ENCODE measurements around the gene LIPE.
A peak's percentile ranks its signal among the peaks of the same experiment; 100 is the strongest.

Gene LIPE

DNA sequence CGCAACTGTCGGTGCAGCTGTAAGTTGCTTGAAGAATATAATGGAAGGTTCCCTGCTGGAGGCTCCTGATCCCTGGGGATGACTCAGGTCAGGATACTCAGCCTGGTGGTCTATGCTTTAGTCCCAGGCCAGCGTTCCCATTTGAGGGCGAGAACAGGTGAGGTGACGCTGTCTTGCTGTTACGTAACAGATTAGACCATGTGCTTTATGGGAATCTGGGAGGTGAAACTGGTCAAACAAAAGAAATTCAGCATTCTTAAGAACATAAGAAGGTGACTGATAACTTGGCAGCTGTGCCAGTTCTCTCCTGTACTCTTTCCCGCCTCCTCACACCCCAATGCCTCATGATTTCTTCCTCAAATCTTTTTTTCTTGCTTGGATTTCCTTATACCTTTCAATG lies 15.6 kb upstream of the LIPE start, which contains the start of gene CXCL17:
Gene CXCL17, minus strand, starts transcription at position 114 of the 400 bp plus-strand sequence. CDS start 114 bp downstream, outside the sequence.
- no peak for DNase-seq

GRCh38 chr19:42441049-42441445 lies 13.9 kb upstream of the LIPE start:
- DNase-seq: peak; percentile 58

DNA sequence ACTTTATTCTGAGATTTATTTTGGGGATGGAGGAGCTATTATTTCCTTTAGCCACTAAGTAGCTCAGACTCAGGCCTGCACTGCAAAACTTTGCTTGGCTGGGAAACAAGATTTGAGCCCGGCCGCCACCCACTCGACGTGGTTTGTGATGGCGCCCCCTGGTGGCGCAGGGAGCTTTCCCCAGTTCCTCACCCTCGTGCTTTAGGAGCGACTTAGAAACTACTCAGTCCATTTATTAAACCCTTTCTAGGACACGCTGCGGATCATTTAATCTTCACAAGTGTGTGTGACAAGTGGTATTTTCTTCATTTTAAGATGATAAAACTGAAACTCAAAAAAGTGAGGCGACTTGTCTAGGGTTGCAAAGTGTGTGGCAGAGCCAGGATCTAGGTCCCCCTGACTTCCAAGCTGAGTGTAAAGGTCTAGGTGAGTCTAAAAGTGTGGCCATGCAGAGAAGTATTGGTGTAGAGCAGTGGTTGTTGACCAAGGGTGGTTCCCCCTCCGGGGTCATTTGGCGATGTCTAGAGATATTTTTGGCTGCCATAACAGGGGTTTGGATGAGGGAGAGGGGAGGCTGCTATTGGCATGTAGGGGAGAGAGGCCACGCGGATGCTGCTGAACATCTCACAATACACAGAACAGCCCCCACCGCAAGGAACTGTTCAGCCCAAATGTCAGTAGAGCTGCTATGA lies 13.3 kb upstream of the LIPE start:
- peak; percentile 89 for DNase-seq

DNA sequence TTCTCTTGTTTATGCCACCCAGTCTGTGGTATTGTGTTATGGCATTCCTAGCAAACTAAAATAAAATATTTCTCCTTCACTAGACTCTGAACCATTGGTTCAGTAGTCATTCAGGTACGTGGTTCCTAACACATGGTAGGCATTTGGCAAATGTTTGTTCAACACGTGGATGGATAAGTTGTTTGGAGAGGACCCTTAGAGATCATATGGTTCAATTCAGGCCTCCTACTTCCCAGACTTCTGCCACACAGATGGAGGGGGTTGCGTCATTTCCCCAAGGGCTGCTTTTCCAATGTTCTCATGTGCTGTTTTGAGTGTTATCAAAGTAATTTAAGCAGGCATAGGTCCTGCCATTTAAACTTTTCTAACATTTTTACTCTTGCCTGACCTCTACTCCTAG lies 8.8 kb upstream of the LIPE start:
- no peak for DNase-seq

DNA sequence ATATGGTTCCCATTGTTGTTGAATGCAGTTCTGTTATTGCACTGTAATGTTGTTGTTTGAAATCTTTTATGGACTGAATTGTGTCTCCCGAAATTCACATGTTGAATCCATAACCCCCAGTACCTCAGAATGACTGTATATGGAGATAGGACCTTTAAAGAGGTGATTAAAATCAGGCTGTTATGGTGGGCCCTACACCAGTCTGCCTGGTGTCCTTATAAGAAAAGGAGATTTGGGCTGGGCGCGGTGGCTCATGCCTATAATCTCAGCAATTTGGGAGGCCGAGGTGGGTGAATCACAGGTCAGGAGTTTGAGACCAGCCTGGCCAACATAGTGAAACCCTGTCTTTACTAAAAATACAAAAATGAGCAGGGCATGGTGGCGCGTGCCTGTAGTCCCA lies 8.1 kb upstream of the LIPE start:
- no peak for DNase-seq

- DNase-seq: peak; percentile 76
Measured at GRCh38 chr19:42433503-42434260, 6.5 kb upstream of the LIPE start.

DNA sequence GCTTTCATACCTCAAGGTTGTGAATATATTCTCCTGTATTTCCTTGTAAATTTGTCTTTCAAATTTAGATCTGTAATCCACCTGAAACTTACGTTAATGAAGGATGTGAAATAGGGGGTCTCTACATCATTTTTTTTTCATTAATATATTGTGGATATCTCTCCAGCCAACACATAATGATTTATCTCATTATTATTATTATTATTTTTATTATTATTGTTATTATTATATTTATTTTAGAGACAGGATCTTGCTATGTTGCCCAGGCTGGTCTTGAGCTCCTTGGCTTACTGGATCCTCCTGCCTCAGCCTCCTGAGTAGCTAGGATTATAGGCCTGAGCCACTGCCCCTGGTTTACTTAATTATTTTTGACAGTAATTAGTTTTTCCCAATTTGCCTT lies 4.3 kb upstream of the LIPE start:
- no peak for DNase-seq

GRCh38 chr19:42428676-42429075 lies 1.5 kb upstream of the LIPE start:
- DNase-seq: no peak

DNA sequence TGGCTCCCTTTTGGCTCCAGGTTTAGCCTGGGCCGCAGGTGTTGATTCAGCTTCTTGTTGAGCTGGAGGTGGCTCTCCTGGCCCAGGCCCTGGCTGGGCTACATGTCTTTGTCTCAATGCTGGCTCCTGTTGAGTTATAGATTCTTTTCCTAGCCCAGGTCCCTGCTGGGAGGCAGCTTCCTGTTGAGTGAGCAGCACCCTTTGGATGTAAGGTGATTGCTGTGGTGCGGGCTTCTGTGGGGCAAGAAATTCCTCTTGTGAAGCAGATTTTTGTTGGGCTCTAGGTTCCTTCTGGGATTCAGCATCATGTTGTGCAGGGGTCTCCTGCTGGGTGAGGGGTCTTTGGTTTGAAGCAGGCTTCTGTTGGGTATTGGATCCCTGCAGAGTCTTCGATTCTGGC lies 545 bp downstream of the LIPE start:
- no peak for DNase-seq

- DNase-seq: no peak
Measured at GRCh38 chr19:42424712-42425131, 2.5 kb downstream of the LIPE start.

GRCh38 chr19:42424345-42424707 lies 2.9 kb downstream of the LIPE start:
- DNase-seq: peak; percentile 39

DNA sequence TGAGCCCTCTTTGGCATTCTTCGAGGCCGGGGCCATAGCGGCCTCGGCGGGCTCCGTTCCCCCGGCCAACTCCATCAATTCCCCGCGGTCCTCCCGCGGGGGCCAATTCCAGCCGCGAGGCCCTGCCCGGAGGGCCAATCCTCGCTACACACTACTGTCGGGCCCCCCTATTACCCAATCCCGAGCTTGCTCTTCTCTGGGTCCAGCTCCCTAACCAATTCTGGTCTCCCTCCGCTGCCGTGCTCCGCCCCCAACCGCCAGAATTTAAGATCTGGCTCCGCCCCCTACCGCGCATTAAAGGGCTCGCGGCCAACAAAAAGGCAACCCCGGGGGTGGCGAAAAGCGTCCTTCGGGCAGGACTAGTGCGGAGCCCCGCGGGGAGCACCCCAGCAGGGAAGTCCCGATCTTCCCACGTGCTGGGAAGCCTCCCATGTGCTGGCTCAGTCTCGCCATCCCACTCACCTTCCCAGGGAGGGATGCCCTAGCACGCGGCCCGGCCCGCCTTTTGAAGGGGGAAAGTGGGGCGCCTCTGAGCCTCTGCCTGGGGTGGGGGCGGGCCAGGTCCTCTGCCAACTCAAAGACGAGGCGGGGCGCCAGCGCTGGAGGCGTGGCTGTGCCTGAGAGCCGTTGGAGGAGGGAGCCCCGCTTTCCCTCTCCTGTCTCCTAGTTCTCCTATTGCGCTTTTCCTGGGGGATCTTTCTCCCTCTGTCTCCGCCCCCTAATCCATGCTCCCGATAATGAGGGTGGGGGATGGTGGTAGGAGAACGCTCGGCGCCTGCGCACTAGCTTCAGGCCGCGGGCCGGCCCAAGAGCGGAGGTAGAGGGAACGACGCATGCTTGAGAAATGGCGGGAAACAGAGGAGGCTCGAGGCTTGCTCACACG lies 3.5 kb downstream of the LIPE start:
- DNase-seq: peak; percentile 97

DNA sequence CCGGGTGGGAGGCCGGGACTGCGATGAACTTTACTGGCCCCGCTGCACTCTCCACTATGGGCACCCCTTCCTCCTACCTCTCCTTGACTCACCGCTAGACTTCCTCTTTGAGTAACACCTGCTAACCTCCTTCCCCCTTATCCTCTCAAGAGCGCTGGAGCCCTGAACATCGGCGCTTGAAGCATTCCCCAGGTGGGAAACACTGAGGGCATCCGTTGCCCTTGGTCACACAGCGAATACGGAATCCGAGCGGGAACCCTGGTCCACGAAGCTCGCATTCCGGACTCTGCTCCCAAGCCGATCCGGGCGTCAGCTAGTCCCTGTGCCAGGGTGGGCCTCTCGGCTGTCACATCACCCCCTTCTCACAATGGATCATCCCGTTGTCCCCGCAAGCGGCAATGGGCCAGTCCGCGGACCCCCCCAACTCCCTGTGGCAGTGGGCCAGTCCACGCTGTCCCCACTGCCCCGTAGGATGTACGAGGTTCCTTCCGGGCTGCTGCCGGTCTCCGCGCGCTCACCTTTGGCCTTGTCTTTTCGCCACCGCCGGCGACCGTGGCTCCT lies 4.2 kb downstream of the LIPE start:
- DNase-seq: peak; percentile 32

- peak; percentile 49 for DNase-seq
Measured at GRCh38 chr19:42422092-42422900, 4.9 kb downstream of the LIPE start.

- DNase-seq: no peak
Measured at GRCh38 chr19:42421591-42422031, 5.6 kb downstream of the LIPE start.

DNA sequence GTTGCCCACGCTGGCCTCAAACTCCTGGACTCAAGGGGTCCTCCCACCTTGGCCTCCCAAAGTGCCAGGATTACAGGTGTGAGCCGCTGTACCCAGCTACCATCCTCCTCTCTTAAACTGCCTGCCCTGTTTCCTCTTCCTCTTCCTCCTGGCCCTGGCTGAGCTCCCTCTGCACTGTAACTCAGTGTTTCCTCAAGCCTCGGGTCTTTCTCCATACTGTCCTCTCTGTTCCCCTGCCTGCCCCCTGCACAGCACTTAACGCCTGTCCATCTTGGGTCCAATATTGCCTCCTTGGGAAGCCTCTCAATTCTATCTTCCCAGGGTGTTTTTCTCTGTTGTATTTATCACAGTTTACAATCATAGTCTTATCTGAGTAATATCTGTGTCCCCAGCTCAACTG lies 6.1 kb downstream of the LIPE start:
- DNase-seq: no peak

DNA sequence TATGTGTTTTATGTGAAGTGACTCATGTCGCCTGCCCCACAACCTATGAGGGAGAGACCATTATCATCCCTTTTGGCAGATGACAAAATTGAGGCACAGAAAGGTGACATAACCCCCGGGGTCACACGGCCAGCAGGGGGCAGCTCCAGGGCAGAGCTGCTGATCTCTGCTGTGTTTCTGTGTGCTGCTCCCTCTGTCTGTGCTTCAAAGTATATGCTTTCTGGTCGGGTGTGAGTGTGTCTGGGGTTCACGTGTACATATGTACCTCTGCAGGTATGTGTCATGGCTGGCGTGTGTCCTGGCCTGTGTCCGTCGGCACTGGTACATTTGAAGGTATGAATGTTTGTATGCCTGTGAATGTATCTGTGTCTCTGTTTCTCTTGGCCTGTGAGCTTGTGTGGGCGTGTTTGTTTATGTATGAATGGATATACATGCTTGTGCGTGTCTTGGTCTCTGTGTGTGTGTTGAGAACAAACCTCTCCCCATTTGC lies 7.1 kb downstream of the LIPE start:
- DNase-seq: peak; percentile 88

DNA sequence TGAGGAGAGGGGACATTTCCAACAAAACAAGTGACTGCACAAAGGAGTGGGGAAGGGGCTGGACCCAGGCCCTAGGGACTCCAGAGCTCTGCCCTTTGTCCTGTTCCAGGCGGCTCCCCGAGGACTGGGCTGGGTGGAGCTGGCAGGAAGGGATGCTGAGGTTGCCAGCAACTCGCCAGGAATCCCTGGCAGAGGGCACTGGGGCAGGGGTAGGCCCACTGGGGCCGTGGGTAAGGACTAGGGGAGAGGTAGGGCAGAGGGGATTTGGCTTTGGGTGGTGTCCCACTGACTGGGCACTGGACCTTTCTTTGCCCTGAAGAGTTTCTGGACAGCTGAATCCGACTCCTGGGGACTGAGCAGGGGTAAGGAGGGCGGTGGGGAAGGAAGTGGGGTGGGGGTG lies 7.9 kb downstream of the LIPE start:
- no peak for DNase-seq

DNA sequence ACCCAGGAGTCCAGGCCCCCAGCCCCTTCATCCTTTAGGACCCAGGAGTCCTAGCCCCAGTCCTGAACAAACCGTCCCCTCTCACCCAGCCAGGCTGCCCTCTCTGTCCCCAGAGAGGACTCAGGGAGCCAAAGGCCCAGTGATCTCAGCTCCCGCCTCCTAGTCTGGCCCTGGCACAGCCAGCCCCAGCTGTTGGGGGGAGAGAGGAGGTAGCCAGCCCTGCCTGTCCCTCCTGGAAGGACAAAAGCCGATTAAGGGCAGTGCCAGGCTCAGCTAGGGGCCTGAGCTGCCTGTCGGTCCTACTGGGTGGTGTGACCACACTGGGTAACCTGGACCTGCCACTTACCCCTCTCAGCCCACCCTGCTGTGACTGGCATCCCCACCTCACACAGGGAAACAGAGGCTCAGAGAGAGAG lies 14.5 kb downstream of the LIPE start:
- no peak for DNase-seq

DNA sequence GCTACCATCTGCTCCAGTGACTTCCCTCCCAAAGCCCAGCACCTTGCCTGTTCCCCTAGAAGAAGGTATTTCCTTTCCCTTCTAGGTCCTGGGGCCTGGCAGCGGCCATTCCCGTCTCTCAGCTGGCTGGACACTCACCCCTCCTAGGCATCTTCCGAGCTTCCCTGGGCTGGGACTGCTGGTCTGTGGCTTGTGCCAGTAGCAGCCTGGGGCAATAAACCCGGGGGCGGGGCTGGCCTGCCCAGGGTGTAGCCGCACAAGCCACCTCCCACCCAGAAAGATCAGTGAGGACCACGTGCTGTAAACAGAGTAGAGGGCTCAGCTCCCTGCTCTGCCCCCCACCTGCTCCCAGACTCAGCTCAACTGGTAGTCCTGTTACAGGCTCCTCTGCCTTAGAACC lies 15.0 kb downstream of the LIPE start:
- no peak for DNase-seq

DNA sequence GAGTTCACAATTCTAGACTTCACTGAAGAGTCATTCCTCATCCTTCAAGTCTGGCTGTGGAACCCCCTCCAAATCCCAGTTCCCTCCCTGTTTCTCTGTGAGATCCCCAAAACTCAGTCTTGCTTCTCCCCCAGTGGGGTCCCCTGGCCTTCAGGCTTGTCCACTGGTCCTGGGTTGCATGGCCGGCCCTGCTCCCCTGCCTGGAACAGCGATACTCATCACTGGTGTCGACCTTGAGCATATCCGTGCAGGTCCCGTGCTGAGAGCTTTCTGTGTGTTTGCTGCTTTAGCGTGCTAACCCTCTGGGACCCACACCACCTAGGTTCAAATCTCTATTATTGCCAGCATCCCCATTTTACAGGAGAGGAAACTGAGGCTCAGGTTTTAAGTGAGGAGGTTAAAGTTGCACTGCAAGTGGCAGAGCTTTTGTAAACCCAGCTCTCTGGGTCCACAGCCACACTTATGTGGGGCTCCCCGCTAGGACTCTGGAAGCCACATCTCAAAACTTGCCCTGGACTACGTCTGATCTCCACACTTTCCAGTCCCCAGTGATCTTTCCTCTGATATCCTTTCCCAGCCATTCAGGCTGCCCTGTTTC lies 15.5 kb downstream of the LIPE start:
- DNase-seq: no peak

- DNase-seq: no peak
Measured at GRCh38 chr19:42410371-42410770, 16.8 kb downstream of the LIPE start.
